Keratinocyte (primary cell): ENCODE measurements around the gene E2F8.

Source experiments
- EZH2 ChIP-seq: IDR thresholded peaks from one replicate; pipeline ENCODE4 v1.6.1; 2012; ENCODE audit warnings: inconsistent platforms, mild to moderate bottlenecking, low read length, moderate library complexity
- TF ChIP-seq, protein P1 (sequence below), 3 experiments: IDR thresholded peaks in 1 of 3; conservative IDR thresholded peaks in 1 of 3; optimal IDR thresholded peaks in 1 of 3; 2 replicates in 2 of 3; 3 replicates in 1 of 3; pipeline versions ENCODE3 to v1.5.1; 2011; ENCODE audit warnings: low read length in 3 of 3, mild to moderate bottlenecking in 3 of 3, moderate library complexity in 2 of 3, control low read depth in 1 of 3, inconsistent platforms in 1 of 3; ENCODE audit not compliant: insufficient read depth in 2 of 3; ENCODE audit errors: extremely low read depth in 1 of 3

GRCh38 chr11:19220903-19221724, 19.6 kb downstream of the E2F8 start:
- TF ChIP-seq, protein P1, sequence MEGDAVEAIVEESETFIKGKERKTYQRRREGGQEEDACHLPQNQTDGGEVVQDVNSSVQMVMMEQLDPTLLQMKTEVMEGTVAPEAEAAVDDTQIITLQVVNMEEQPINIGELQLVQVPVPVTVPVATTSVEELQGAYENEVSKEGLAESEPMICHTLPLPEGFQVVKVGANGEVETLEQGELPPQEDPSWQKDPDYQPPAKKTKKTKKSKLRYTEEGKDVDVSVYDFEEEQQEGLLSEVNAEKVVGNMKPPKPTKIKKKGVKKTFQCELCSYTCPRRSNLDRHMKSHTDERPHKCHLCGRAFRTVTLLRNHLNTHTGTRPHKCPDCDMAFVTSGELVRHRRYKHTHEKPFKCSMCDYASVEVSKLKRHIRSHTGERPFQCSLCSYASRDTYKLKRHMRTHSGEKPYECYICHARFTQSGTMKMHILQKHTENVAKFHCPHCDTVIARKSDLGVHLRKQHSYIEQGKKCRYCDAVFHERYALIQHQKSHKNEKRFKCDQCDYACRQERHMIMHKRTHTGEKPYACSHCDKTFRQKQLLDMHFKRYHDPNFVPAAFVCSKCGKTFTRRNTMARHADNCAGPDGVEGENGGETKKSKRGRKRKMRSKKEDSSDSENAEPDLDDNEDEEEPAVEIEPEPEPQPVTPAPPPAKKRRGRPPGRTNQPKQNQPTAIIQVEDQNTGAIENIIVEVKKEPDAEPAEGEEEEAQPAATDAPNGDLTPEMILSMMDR (optimal IDR thresholded peaks at IDR 0.05 in 1 of 3, IDR thresholded peaks at IDR 0.05 in 1 of 3, conservative IDR thresholded peaks at IDR 0.05 in 1 of 3; ENCODE audit: extremely low read depth in 1 of 3, insufficient read depth in 2 of 3, low read length in 3 of 3): no peak
- TF ChIP-seq EZH2: no peak
